Muscle layer of duodenum (tissue), 2 donors: ENCODE data around the gene SUSD3.
A peak's percentile ranks its signal among the peaks of the same experiment; 100 is the strongest.

Source experiments
- H3K27ac ChIP-seq: one replicate; pipeline ENCODE4 v1.7.0; 2013; ENCODE audit warnings: mild to moderate bottlenecking, low read length
- H3K27me3 ChIP-seq: one replicate; pipeline ENCODE4 v1.7.0; 2013; ENCODE audit warnings: low read depth, mild to moderate bottlenecking, control low read depth, low read length
- H3K36me3 ChIP-seq, 2 donors: one replicate each; pipeline ENCODE4 v1.7.0; 2013; ENCODE audit warnings: low read length in 2 of 2, control low read depth in 1 of 2, mild to moderate bottlenecking in 1 of 2; ENCODE audit not compliant: insufficient read depth in 2 of 2, control insufficient read depth in 1 of 2
- H3K4me1 ChIP-seq, 2 donors: one replicate each; pipeline ENCODE4 v1.7.0; 2013; ENCODE audit warnings: low read length in 2 of 2, mild to moderate bottlenecking in 2 of 2, control low read depth in 1 of 2, moderate library complexity in 1 of 2; ENCODE audit not compliant: insufficient read depth in 2 of 2, control insufficient read depth in 1 of 2
- H3K4me3 ChIP-seq, 2 donors: one replicate each; pipeline ENCODE4 v1.7.0; 2013; ENCODE audit warnings: low read length in 2 of 2, low read depth in 1 of 2, mild to moderate bottlenecking in 1 of 2
- H3K9me3 ChIP-seq, 2 donors: one replicate each; pipeline ENCODE4 v1.7.0; 2013; ENCODE audit warnings: low read length in 2 of 2, control low read depth in 1 of 2, mild to moderate bottlenecking in 1 of 2; ENCODE audit not compliant: control insufficient read depth in 1 of 2
- donor health status: healthy.

The SUSD3 gene

DNA sequence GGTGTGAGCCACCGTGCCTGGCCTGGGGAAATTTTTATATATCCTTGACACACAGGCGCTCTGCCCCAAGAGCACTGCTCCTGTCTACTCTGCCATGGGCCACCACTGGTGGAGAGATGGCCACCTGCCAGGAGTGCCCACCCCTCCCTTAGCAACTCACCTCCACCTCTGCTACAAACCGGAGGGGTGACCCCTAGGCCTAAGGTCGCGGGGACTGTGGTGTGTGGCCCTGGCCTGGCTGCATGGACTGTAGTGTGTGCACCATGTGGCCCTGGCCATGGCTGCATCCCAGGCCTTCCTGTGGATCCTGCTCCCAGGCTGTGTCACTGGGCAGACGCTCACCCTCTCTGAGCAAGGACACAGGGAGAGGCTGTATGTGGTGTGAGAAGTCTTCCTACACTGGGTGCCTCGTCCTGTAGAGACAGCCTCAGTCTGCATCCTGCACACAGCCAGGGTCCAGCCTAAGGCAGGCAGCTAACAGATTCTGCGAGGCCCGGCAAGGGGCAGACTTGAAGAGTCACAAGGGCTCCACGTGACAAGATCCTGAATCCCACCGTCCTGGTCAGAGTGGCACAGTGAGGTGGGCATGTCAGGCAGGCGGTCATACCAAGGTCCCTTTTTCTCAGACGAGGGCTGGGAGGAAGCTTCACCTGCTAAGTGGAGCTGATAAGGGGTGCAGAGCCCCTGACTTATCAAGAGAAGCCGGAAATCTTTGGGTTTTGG is 65.2 kb downstream of the SUSD3 start:
- H3K27ac ChIP-seq = no peak overlapping the region
- H3K4me3 ChIP-seq = no peak overlapping the region
- peaks cover 4 to 33% of the 10 kb centered on the region in 2 donors for H3K36me3 ChIP-seq
- H3K4me1 ChIP-seq = peaks cover 17 to 55% of the 10 kb centered on the region in 2 donors
- H3K9me3 ChIP-seq = no peaks in the 10 kb centered on the region
- no peaks in the 10 kb centered on the region for H3K27me3 ChIP-seq

DNA sequence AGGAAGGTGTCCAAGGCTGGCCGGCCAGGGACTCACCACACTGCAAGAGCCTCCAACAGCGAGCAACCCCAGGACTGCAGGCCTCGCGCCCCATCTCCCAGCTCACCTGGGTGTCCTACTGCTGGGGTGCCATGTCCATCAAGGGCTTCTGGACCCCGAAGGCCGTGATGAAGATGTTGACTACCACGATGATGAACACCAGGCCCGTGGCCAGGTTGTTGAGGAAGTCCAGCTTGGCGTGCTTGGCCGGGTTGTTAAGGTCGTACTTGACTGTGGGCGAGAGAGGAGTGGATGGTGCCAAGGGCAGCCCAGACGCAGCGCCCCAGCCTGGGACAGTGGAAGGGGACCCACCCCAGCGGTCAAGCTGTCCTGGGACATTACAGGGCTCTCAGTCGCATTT is 66.3 kb downstream of the SUSD3 start:
- no peaks in the 10 kb centered on the region for H3K9me3 ChIP-seq
- H3K27me3 ChIP-seq = no peaks in the 10 kb centered on the region
- H3K4me3 ChIP-seq = no peak overlapping the region
- peaks cover 13 to 60% of the 10 kb centered on the region in 2 donors for H3K4me1 ChIP-seq
- peaks cover 4 to 33% of the 10 kb centered on the region in 2 donors for H3K36me3 ChIP-seq
- no peak overlapping the region for H3K27ac ChIP-seq

DNA sequence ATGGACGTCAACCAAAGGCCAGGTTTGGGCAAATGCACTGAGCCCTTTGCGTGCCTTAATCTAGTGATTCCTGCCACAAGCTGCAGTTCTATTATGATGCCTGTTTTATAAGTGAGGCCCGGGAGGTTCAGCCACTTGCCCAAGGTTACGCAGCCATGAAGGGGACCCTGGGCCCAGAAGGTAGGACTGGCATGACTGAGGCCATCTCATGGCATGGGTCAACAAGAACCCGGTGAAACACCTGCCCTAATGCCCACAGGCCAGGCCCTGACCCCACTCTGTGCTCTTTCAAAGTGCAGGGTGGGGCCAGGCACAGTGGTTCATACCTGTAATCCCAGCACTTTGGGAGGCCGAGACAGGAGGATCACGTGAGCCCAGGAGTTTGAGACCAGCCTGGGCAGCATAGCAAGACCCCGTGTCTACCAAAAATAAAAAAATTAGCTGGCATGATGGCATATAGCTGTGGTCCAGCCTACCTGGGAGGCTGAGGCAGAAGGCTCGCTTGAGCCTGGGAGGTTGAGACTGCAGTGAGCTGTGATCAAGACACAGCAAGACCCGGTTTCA is 66.9 kb downstream of the SUSD3 start:
- Histone ChIP-seq H3K27me3 (no peaks in the 10 kb centered on the region), H3K27ac (no peak overlapping the region), H3K4me1 (peaks cover 9 to 60% of the 10 kb centered on the region in 2 donors), H3K36me3 (peaks cover 4 to 33% of the 10 kb centered on the region in 2 donors), H3K9me3 (no peaks in the 10 kb centered on the region), H3K4me3 (no peak overlapping the region)

DNA sequence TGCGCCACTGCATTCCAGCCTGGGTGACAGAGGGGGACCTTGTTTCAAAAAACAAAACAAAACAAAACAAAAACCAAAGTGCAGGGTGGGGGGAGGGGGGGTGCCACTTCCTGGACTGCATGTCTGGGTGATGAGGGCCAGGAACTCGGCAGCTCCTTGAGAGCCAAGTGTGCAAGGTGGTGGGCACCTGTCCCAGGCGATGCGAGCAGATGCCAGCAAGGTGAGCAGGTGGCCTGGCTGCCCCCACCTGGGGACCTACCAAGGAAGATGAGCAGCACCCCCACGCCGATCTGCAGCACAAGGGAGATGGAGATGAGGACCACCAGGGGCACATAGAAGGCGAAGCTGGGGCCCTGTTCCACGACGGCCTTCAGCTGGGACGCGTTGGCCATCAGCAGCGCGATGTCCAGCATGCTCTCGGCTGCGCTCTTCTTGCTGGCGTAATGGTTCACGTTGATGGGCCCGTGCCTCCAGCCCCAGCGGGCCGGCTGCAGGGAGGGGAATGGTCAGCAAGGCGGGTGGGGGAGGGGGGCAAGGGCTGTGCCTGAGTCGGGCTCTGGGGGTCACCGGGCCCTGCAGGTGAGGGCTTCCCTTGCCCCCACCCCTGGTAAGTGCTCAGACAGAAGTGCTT is 67.8 kb downstream of the SUSD3 start:
- H3K4me3 ChIP-seq = peak overlapping the region in 1 of 2 donors; percentile 37
- peaks cover 8 to 60% of the 10 kb centered on the region in 2 donors for H3K4me1 ChIP-seq

DNA sequence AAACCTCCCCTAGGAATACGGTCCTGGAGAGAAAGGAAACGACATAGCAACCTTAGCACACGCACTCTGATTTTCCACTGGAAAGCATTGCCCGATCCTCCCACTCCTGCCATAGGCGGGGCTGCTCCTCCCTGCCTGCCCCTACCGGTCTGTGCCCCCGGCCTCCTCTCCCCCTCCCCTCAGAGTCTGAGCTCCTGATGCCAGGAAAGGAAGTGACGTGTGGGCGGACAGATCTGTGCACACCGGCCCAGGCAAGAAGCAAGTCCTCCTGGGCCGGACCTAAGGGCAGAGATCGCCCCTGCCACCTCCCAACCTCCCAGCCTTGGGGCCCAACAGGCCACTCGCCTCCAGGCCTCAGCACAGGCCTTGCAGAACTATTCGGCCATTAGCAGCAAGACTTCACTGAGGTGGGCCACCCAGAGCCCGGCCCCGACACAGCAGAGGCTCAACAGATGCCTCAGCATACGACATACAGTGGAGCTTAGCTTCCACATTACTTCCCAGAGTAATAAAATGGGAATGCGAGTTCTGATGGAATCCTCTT is 68.4 kb downstream of the SUSD3 start:
- H3K4me1 ChIP-seq = peaks cover 11 to 62% of the 10 kb centered on the region in 2 donors
- peak overlapping the region in 1 of 2 donors; percentile 37 for H3K4me3 ChIP-seq
- H3K27ac ChIP-seq = peak overlapping the region; percentile 56
- H3K36me3 ChIP-seq = peaks cover 4 to 24% of the 10 kb centered on the region in 2 donors
- no peaks in the 10 kb centered on the region for H3K9me3 ChIP-seq
- H3K27me3 ChIP-seq = no peaks in the 10 kb centered on the region

More for the DNA sequence above, 67.8 kb downstream of the SUSD3 start:
- Histone ChIP-seq H3K9me3 (no peaks in the 10 kb centered on the region), H3K27ac (no peak overlapping the region), H3K27me3 (no peaks in the 10 kb centered on the region), H3K36me3 (peaks cover 4 to 30% of the 10 kb centered on the region in 2 donors)

DNA sequence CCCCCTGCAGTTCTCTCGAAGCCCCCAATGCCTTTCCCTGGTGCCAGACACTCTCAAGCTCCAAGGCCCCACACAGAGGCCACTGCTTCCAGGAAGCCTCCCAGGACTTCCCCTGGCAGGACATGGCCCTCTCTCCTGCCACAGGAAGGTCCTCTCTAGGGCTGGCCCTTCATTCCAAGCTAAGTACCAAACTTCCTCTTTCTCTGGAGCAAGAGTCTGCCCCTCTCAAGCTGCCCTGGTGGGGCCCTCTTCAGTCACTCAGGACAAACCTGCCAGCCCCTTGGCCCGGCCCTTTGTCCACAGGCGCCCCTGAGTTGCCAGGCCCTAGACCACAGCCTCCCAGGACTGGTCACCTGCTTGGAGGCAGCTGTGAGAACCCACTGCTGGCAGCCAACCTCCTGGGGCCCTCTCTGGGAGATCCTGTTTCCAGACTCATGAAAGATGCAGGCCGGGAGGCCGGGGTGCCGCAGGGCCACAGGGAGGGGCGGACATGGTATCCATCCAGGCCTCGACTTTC is 69.0 kb downstream of the SUSD3 start:
- H3K27ac ChIP-seq = peak overlapping the region; percentile 56
- no peaks in the 10 kb centered on the region for H3K27me3 ChIP-seq
- no peak overlapping the region for H3K4me3 ChIP-seq
- H3K4me1 ChIP-seq = peaks cover 12 to 66% of the 10 kb centered on the region in 2 donors
- no peaks in the 10 kb centered on the region for H3K9me3 ChIP-seq
- H3K36me3 ChIP-seq = peaks cover 4 to 18% of the 10 kb centered on the region in 2 donors

DNA sequence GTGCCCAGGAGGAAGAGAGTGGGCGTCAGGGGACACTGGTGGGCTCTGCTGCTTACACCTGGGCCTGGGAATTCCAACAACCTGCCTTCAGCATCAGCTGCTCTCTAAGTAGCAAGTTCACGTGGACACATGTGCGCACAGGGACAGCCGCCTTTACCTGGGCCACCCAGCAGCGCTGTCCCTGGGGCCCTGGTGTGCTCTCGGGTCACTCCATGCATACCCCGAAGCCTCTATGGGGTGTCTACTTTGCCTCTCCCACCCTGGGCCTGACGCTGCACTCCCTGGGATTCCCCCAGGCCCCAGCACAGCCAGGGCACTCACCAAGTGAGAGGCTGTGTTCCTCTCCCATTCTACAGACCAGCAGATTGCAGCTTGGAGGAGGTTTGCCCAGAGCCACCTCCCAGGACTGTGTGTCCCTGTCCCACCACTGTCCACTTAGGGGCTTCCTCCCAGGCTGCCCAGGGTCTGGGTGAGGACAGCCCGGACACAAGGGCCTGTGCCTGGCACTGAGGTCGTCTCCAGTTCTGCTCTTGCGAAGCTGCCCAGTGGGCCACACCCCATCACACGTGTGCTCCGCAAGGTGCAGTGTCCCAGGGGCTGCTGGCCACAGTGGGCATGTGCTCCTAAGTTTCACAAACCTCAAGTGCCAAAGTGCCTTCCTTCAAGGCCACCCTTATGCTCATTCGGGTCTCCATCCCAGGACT is 69.7 kb downstream of the SUSD3 start:
- Histone ChIP-seq H3K4me1 (peaks cover 12 to 73% of the 10 kb centered on the region in 2 donors), H3K36me3 (peaks cover 4 to 17% of the 10 kb centered on the region in 2 donors), H3K27ac (no peak overlapping the region), H3K27me3 (no peaks in the 10 kb centered on the region), H3K4me3 (no peak overlapping the region), H3K9me3 (no peaks in the 10 kb centered on the region)

DNA sequence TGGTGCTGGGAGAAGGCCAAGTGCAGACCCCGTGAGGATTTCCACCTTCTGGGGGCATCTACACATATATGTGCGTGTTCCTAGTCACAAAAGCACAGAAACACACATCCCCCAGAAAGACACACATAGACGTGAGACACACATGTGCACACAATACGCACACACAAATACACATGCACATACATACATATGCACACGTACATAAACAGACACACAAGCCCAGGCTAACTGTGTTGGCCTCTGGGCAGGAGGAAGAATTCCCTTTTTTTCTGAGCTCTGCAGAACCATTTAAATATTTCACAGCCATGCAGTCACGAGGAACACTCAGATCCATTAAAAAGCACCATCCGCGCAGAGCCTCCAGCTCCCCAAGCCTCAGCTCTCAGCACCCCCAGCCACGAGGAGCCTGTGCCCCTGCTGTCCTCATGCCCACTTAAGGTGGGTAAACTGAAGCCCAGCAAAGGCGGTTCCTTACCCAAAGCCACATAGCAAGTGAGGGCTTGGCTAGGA is 70.3 kb downstream of the SUSD3 start:
- Histone ChIP-seq H3K27ac (no peak overlapping the region), H3K9me3 (no peaks in the 10 kb centered on the region), H3K4me1 (peaks cover 12 to 76% of the 10 kb centered on the region in 2 donors), H3K27me3 (no peaks in the 10 kb centered on the region), H3K36me3 (peaks cover 3 to 12% of the 10 kb centered on the region in 2 donors), H3K4me3 (no peak overlapping the region)

DNA sequence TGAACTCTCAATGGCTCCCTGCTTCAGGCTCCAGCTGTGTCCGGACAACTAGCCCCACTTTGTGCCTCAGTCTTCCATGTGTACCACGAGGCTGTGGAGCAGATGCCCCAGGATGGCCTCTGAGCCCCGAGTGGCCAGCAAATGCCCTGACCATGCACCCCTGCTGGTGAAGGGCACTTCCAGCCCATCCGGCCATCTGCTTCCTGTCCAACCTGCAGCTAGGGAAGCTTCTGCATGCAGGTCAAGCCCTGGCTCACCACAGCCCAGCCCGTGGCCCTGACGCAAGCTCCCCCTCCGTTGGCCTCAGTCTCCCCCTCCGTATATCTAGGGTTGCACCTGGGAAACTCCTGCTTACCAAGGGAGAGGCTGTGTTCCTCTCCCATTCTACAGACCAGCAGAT is 70.8 kb downstream of the SUSD3 start:
- peaks cover 0 to 9% of the 10 kb centered on the region in 2 donors for H3K36me3 ChIP-seq
- no peak overlapping the region for H3K4me3 ChIP-seq
- no peak overlapping the region for H3K27ac ChIP-seq
- no peaks in the 10 kb centered on the region for H3K27me3 ChIP-seq
- H3K9me3 ChIP-seq = no peaks in the 10 kb centered on the region
- peaks cover 12 to 76% of the 10 kb centered on the region in 2 donors for H3K4me1 ChIP-seq

DNA sequence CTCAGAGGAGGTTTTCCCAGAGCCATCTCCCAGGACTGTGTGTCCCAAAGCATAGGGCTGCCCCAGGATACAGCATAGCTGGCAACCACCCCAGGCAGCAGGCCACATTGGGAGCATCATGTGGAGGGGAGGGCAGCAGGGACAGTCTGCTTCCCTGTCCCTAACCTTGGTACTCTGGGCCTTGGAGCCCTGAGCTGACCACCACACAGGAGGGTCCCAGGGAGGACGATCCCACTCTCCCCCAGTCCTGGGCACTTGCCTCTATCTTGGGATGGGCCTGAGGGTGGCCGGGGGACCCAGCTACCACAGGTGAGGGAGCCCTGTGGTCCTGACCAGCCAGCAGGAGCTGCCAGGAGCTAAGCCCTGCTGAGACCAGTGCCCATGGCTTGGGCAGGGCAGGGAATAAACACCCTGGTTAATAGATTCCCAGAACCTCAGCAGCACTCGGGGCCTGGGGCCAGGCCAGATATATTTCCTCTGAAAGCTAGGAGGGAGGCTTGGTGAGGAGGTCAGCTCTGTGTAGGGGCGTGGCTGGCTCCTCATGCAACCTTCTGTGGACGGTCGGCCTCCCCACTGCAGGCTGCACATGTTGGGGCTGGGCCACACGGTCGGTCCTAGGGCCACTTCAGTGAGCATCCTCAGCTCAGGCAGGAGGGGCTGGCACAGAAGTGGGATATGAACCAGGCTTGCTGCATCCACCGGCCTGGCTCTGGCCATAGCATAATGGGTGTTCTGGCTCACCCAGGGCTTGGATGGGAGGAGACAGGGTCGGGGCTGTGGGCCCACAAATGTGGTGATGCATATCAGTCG is 71.4 kb downstream of the SUSD3 start:
- Histone ChIP-seq H3K9me3 (no peaks in the 10 kb centered on the region), H3K27me3 (no peaks in the 10 kb centered on the region), H3K4me3 (no peak overlapping the region), H3K27ac (no peak overlapping the region), H3K4me1 (peaks cover 16 to 81% of the 10 kb centered on the region in 2 donors), H3K36me3 (peaks cover 0 to 3% of the 10 kb centered on the region in 2 donors)
